G401 (cell line): Measurements from ENCODE around the gene MTF2. TPM values are rescaled to one million over a fixed set of nuclear protein-coding genes. Genes with fewer than 3 reads are reported as not detected.
"Not testable (repeated sequence)": the region's sequence is repeated elsewhere in the genome, so short reads cannot be mapped to it uniquely, and the experiment has no call there.

Source experiments
- DNase-seq: peaks from one replicate; pipeline ENCODE4 v3.0.0-alpha.2; 2015; ENCODE audit warnings: low spot score
- in situ Hi-C: cut with HindIII; loops from 2 replicates; pipeline ENCODE4 v1.10.0; 2016; ENCODE audit warnings: low sequenced_read_pairs, mixed read lengths
- total RNA-seq: library from RNA; depleted of rRNA; stranded (reverse); fragments of >200 nt; shearing (Covaris generic); gene quantifications from 2 replicates; pipeline ENCODE4 v1.2.3, GENCODE V29; 2014; rRNA removed

The MTF2 gene
- 26.1 and 33.2 TPM in 2 replicates for total RNA-seq

DNA sequence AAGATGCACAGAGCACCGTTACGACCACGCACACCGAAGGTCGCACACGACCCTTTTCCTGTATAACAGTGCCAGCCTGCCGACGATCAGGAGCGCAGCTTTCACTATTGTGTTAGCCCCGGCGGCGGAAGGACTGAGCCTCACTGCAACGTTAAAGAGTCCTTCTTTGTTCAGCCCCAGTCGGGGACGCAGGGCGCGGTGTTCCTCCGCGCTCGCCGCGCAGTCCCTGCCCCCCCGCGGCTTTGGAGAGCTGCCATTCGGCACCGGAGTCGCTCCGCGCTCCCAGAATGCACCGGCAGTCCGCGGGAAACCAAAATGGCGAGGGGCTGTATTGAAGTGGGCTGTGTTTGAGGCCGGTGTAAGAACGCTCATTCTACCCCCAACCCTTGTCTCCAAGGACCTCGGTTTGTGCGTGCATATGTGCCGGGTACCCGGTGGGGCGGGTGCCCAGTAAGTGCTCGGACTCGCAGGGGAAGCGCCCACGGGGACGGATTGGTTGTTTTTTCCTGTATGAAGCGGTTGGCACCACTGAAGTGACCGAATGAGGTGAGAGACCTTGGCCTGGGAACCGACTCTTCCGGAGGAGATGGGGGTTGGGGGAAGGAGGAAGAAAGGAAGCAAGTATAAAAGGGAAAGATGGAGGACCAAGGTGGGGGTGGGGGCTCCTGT, at the start of gene MTF2:
Gene MTF2, plus strand, starts transcription at position 298 of the 669 bp plus-strand sequence. Its CDS starts 244 bp downstream, at position 542.
- DNase-seq: peak; percentile 91
- in situ Hi-C loops: no loop called here

- in situ Hi-C loops: no loop called here
- no peak for DNase-seq
Measured at GRCh38 chr1:93029317-93029716, 49.8 kb upstream of the MTF2 start.

DNA sequence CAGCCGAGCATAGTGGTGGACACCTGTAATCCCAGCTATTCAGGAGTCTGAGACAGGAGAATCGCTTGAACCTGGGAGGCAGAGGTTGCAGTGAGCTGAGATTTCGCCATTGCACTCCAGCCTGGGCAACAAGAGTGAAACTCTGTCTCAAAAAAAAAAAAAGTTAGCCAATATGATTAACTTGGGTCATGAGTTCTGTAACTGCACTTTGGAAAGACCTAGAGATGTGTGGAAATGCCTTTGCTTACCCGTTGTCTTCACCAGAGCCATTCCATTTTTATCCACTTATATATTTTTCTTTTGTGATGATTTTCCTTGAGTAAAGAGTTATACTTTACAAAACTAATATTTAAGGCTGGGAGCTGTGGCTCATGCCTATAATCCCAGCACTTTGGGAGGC, 48.9 kb upstream of the MTF2 start:
- in situ Hi-C loops, DNase-seq: not testable (repeated sequence)

DNA sequence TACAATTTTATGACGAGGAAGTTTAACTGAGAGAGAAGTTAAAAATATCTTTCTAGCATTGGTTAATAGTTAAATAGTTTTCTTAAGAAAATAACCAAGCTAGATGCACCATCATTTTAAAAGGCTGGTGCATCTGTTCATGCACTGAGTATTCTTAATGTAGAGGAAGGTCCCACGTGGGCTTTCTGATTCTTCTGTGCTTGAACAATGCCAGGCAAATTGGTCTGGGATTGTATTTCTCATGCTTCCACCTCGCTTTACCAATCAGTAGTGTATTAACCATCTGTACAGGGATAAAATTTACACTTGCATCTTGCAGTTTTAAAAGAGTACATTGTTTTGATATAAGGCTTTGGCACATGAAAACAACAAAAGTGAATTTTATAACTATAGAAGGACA, 47.4 kb upstream of the MTF2 start:
- in situ Hi-C loops: no loop called here

DNA sequence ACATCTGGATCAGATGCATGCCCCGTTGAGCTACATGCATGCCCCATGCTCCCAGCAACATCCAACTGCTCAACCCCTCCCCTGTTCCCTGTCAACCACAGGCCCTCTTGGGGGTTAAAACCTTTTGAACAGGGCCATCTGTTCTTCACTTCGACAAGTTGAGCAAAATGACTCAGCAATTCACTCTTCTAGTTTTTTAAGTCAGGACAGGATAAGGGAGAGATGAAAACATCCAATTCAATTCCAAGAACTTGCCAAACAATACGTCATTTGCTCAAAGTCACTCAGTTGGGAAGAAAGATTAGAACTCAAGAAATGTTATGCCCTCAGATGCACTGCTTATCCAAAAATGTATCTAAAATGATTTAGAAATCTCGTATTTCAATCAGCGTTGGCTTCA, 46.1 kb upstream of the MTF2 start:
- in situ Hi-C loops: no loop called here
- no peak for DNase-seq

More for the DNA sequence above, 47.4 kb upstream of the MTF2 start:
- no peak for DNase-seq

DNA sequence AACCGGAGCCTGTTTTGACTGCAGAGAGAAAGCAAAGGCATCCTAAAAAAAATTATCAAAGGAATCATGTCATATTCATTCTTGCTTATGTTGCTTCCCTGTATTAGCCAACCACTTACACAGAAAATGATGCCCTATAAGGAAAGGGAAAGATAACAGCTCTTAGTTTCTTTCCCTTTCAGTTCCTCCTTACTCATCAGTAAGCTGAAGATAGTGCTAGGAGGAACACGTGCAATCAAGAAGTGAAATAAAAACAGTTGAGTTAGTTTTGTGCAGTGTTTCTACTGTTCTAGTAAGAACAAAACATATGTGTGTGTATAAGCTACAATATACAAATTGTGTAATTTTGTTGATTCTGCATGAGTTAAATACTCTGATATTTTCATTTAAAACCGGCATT, 45.3 kb upstream of the MTF2 start:
- no peak for DNase-seq
- in situ Hi-C loops: no loop called here

GRCh38 chr1:93034397-93034796, 44.7 kb upstream of the MTF2 start:
- in situ Hi-C loops: no loop called here
- no peak for DNase-seq

- DNase-seq: no peak
Measured at GRCh38 chr1:93036672-93037071, 42.4 kb upstream of the MTF2 start.

DNA sequence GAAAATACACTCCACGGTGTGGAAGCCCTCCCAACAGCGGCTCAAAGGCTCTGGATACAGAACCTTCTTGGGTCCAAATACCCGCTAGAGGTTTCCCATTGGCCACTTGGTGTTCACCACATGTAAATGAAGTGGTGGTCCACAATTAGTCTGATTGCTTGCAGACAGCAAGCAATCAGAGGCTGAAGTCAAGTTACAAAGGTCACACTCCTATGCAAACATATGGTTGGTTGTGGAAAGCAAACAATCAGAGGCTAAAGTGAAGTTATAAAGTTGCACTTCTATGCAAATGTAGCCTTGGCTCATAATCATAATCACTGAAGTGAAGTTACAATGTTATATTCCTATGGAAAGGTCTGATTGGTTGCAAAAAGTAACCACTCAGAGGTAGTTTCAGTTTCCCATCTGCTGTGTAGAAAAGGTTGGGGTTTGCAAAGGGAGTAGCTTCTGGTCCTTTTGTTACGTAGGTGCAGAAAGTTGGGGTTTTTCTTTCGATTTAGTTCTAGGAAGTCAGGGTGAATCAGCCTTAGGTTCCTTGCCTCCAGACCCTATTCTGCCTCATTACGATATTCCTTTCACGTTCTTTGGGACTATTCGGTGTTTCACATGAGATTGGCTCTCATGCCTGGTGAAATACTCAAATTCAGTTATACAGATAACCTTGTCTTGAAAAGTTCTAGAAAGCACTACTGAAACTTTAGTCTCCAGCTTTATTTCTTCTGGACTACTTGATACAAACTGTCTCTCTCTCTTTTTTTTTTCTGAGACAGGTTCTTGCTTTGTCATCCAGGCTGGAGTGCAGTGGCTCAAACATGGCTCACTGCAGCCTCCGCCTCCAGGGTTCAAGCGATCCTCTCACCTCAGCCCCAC, 36.7 kb upstream of the MTF2 start:
- in situ Hi-C loops: no loop called here

More at GRCh38 chr1:93036672-93037071, 42.4 kb upstream of the MTF2 start:
- in situ Hi-C loops: no loop called here

GRCh38 chr1:93043057-93043557, 36.0 kb upstream of the MTF2 start:
- no peak for DNase-seq
- in situ Hi-C loops: no loop called here

More for the DNA sequence above, 36.7 kb upstream of the MTF2 start:
- no peak for DNase-seq

DNA sequence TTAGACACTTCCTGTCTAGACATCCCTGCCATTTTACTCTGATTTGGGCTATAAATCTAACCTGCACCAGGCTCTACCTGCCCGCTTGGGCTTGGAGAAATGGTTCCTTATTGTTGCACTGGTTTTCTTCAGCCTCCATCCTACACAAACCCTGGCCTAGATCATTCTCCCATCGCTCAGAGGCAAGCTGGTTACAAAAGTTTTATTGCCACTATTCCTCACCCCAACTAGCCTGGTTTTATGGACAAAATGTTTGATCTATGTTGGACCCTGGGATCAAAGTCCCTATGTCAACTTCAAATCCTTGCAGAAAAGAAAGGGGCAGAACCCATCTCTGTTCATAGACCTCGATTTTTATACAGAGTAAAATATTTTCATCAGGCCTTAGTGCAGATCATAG, 31.5 kb upstream of the MTF2 start:
- DNase-seq: no peak

DNA sequence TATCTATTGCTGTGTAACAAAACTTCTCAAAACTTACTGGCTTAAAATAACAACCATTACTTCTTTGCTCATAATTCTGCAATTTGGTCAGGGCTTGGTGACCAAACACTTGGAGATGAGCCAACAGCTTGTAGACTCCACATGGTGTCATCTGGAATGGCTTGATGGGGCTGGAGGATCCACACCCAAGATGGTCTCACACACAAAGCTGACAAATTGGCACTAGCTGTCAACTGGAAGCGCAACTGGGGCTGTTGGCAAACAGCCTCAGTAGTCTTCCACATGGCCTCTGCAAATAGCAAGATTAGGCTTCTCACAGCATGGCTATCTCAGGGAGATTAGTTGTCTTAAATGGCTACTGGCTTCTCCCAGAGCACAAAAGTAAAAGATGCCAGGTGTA, 27.1 kb upstream of the MTF2 start:
- no peak for DNase-seq
- in situ Hi-C loops: no loop called here

More for the DNA sequence above, 31.5 kb upstream of the MTF2 start:
- in situ Hi-C loops: no loop called here

GRCh38 chr1:93056214-93056613, 22.9 kb upstream of the MTF2 start:
- DNase-seq: no peak
- in situ Hi-C loops: no loop called here

DNA sequence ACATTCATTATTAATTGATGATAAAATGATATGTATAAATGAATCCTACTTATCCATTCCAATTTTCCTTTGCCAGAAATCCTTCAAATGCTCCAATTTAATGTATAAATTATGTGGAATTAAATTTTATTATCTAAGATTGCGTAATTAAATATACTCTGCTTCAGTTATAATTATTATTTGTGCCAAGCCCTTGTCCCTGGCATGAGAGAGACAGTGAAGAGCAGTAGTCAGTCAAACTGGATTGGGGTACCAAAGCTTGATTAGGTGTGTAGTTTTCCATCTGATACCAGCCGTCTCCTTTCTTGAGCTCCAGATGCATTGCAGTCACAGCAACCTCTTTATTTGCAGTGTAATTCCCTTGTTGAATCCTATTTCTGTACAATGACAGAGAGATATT, 22.4 kb upstream of the MTF2 start:
- DNase-seq: no peak
- in situ Hi-C loops: no loop called here

DNA sequence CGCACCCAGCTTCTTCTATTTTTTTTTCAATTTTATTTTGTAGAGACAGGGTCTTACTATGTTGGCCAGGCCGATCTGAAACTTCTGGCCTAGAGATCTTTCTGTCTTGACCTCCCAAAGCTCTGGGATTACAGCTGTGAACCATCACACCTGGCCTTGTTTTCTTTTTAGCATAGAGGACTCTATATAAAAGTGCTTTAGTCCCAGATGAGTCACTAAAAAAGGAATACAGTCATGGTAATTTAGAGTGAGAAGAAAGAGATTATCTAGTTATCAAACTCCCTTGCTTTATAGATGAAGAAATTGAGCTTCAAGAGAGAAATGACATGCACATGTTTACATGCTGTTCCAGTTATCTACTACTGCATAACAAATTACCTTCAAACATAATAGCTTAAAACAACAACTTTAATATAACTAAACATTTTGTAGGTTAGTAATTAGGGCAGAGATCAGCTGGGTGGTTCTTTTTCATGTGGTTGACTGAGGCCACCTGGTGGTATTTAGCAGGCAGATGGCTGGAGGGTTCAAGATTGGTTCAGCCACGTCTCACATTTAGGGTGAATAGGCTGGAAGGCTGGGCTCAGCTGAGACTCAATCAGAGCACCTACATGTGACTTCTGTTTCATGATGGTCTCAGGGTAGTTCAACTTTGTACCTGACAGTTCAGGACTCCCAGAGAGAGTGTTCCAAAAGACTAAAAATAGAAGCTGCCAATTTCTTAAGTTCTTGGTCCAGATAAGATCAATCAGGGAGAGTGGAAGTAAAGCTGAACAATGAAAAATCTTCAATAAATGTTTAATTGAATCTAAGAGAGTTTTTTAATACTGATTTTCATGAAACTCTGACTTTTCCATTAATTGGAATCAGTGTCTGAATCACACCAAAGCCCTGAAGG, 16.9 kb upstream of the MTF2 start:
- DNase-seq: peak; percentile 16

GRCh38 chr1:93076268-93076667, 2.8 kb upstream of the MTF2 start:
- in situ Hi-C loops: no loop called here
- no peak for DNase-seq

More for the DNA sequence above, 16.9 kb upstream of the MTF2 start:
- in situ Hi-C loops: no loop called here

DNA sequence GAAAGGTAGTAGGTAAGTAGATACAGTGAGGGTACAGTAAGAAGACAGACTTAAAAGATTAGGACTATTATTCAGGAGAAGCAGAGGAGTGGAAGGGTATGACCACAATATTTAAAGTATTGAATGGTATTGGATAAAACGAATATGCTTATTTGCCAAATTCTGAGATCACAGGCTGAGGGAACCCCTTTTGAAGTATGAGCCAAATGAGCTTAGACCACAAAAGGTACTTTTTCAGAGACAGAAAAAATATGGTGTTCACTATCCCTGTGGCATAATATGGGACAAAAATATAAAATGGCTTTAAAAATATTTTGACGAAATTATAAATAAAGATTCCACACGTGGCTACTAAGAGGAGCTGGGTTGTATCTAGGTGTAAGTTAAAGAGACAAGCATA, 880 bp upstream of the MTF2 start:
- in situ Hi-C loops: no loop called here
- no peak for DNase-seq

GRCh38 chr1:93078638-93078985, 471 bp upstream of the MTF2 start:
- in situ Hi-C loops: no loop called here

GRCh38 chr1:93079685-93080141, 630 bp downstream of the MTF2 start:
- in situ Hi-C loops: no loop called here

More at GRCh38 chr1:93078638-93078985, 471 bp upstream of the MTF2 start:
- DNase-seq: no peak

More at GRCh38 chr1:93079685-93080141, 630 bp downstream of the MTF2 start:
- DNase-seq: peak; percentile 47
